Measurements from ENCODE around the gene TIMP2.

GRCh38 chr17:78831688-78832540, 93.3 kb downstream of the TIMP2 start:
- TF ChIP-seq SP1 (IDR thresholded peaks at IDR 0.05; ENCODE audit: low read depth, low read length) (no peak), CTCF (IDR thresholded peaks at IDR 0.05; ENCODE audit: control extremely low read depth in 1 of 3, insufficient read depth in 1 of 3, low read depth in 1 of 3, low read length in 3 of 3) (no peak)

Measured in H1 (cell line).